Esophagus (tissue), 2 donors: Measurements from ENCODE around the gene VOPP1. TPM values are rescaled to one million over a fixed set of nuclear protein-coding genes. Genes with fewer than 3 reads are reported as not detected.

Experiments used
- H3K27ac ChIP-seq, 2 donors: one replicate each; pipeline ENCODE4 v1.5.1; 2013; ENCODE audit warnings: low read depth in 2 of 2, mild to moderate bottlenecking in 2 of 2, inconsistent platforms in 1 of 2, low read length in 1 of 2, moderate library complexity in 1 of 2
- H3K27me3 ChIP-seq, 2 donors: one replicate each; pipeline ENCODE4 v1.6.1; 2013; ENCODE audit warnings: low read length in 2 of 2, control low read depth in 1 of 2, mild to moderate bottlenecking in 1 of 2; ENCODE audit not compliant: insufficient read depth in 2 of 2, control insufficient read depth in 1 of 2
- H3K36me3 ChIP-seq, 2 donors: one replicate each; pipeline ENCODE4 v1.6.1; 2013; ENCODE audit warnings: low read length in 1 of 2; ENCODE audit not compliant: control insufficient read depth in 2 of 2, insufficient read depth in 2 of 2
- H3K4me1 ChIP-seq, 2 donors: one replicate each; pipeline ENCODE4 v1.6.1; 2013; ENCODE audit warnings: low read length in 1 of 2; ENCODE audit not compliant: control insufficient read depth in 2 of 2, insufficient read depth in 2 of 2
- H3K4me3 ChIP-seq, 2 donors: one replicate each; pipeline ENCODE4 v1.5.1; 2013; ENCODE audit warnings: low read length in 2 of 2, mild to moderate bottlenecking in 2 of 2, low read depth in 1 of 2, moderate library complexity in 1 of 2
- H3K9me3 ChIP-seq, 2 donors: one replicate each; pipeline ENCODE4 v1.6.1; 2013; ENCODE audit warnings: mild to moderate bottlenecking in 2 of 2, low read depth in 1 of 2, low read length in 1 of 2, moderate library complexity in 1 of 2; ENCODE audit not compliant: control insufficient read depth in 2 of 2, insufficient read depth in 1 of 2
- WGBS, 2 donors: extraction: QIAGEN DNeasy Blood & Tissue Kit; methylation state at CpG; one replicate each; pipeline ENCODE4 v1.1.7; 2013; 5-methylcytosine and 5-hydroxymethylcytosine counted together
- polyA plus RNA-seq, 2 donors: library from polyadenylated mRNA; stranded (reverse); fragments of 200-250 nt; gene quantifications; one replicate each; pipeline ENCODE4 v1.2.3, GENCODE V29; 2013
- donor health status: healthy with polysubstance abuse.
- donor health status: Bipolar disorder and iron deficiency.

VOPP1 gene
- polyA plus RNA-seq, 2 donors, result 7.5 to 10.8 TPM

GRCh38 chr7:55470261-55470660 is 102.0 kb downstream of the VOPP1 start:
- peaks cover 0 to 3% of the 10 kb centered on the region in 2 donors for H3K36me3 ChIP-seq
- no peaks in the 10 kb centered on the region for H3K9me3 ChIP-seq
- H3K4me3 ChIP-seq, result no peak overlapping the region
- 73 to 91% methylated on average over 2 of the region's 2 CpGs for WGBS, 2 donors
- H3K27me3 ChIP-seq, result no peaks in the 10 kb centered on the region
- H3K4me1 ChIP-seq, result no peaks in the 10 kb centered on the region
- no peak overlapping the region for H3K27ac ChIP-seq

GRCh38 chr7:55469721-55470120 is 102.6 kb downstream of the VOPP1 start:
- 58 to 79% methylated on average over 3 of the region's 3 CpGs for WGBS, 2 donors
- Histone ChIP-seq H3K36me3 (peaks cover 0 to 3% of the 10 kb centered on the region in 2 donors), H3K4me1 (no peaks in the 10 kb centered on the region), H3K9me3 (no peaks in the 10 kb centered on the region), H3K27ac (no peak overlapping the region), H3K27me3 (no peaks in the 10 kb centered on the region), H3K4me3 (no peak overlapping the region)

GRCh38 chr7:55469271-55469681 is 103.0 kb downstream of the VOPP1 start:
- Histone ChIP-seq H3K4me3 (no peak overlapping the region), H3K27ac (no peak overlapping the region), H3K36me3 (peaks cover 0 to 3% of the 10 kb centered on the region in 2 donors), H3K4me1 (no peaks in the 10 kb centered on the region), H3K9me3 (no peaks in the 10 kb centered on the region), H3K27me3 (no peaks in the 10 kb centered on the region)
- WGBS, 2 donors, result 73 to 78% methylated on average over 2 of the region's 2 CpGs

- no peaks in the 10 kb centered on the region for H3K27me3 ChIP-seq
- WGBS, 2 donors, result 92 to 97% methylated on average over 8 of the region's 8 CpGs
- H3K36me3 ChIP-seq, result peaks cover 0 to 5% of the 10 kb centered on the region in 2 donors
Observed at GRCh38 chr7:55468495-55468894, 103.8 kb downstream of the VOPP1 start.

DNA sequence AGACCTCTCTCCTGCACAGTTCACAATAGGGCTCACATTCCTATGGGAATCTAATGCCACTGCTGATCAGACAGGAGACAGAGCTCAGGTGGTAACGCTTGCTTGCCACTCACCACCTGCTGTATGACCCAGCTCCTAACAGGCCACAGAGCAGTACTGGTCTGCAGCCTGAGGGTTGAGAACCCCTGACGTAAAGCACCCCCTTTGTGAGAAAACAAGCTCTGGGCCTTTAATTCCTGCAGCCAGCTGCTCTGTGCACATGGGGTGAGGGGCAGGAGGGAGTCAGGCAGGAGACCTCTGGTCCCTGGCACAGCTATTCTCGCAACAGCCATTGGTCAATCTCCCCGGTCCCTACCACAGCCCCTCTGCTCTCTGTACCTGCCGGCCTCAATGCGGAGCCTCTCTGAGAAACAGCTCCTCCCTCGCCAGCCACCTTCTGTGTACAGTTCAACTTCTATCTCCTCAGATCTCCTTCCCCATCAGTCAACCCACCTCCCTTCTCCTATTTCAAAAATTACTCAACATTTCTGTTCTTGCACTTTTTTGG is 105.2 kb downstream of the VOPP1 start:
- Histone ChIP-seq H3K9me3 (peaks cover 0 to 5% of the 10 kb centered on the region in 2 donors), H3K36me3 (peaks cover 0 to 5% of the 10 kb centered on the region in 2 donors), H3K4me1 (no peaks in the 10 kb centered on the region), H3K4me3 (no peak overlapping the region), H3K27me3 (no peaks in the 10 kb centered on the region), H3K27ac (no peak overlapping the region)
- WGBS, 2 donors, result 95 to 98% methylated on average over 7 of the region's 7 CpGs

More at GRCh38 chr7:55468495-55468894, 103.8 kb downstream of the VOPP1 start:
- Histone ChIP-seq H3K9me3 (peaks cover 0 to 4% of the 10 kb centered on the region in 2 donors), H3K27ac (no peak overlapping the region), H3K4me3 (no peak overlapping the region), H3K4me1 (no peaks in the 10 kb centered on the region)

GRCh38 chr7:55465691-55466090 is 106.6 kb downstream of the VOPP1 start:
- no peak overlapping the region for H3K4me3 ChIP-seq
- peaks cover 0 to 5% of the 10 kb centered on the region in 2 donors for H3K9me3 ChIP-seq
- H3K4me1 ChIP-seq, result no peaks in the 10 kb centered on the region
- H3K36me3 ChIP-seq, result peaks cover 0 to 5% of the 10 kb centered on the region in 2 donors
- no peak overlapping the region for H3K27ac ChIP-seq
- WGBS, 2 donors, result 95 to 96% methylated on average over 2 of the region's 2 CpGs
- H3K27me3 ChIP-seq, result no peaks in the 10 kb centered on the region

- WGBS, 2 donors, result 97 to 98% methylated on average over 2 of the region's 2 CpGs
- Histone ChIP-seq H3K36me3 (peaks cover 0 to 5% of the 10 kb centered on the region in 2 donors), H3K9me3 (peaks cover 0 to 5% of the 10 kb centered on the region in 2 donors), H3K27ac (no peak overlapping the region), H3K4me3 (no peak overlapping the region), H3K27me3 (no peaks in the 10 kb centered on the region), H3K4me1 (no peaks in the 10 kb centered on the region)
Observed at GRCh38 chr7:55464422-55464821, 107.9 kb downstream of the VOPP1 start.

DNA sequence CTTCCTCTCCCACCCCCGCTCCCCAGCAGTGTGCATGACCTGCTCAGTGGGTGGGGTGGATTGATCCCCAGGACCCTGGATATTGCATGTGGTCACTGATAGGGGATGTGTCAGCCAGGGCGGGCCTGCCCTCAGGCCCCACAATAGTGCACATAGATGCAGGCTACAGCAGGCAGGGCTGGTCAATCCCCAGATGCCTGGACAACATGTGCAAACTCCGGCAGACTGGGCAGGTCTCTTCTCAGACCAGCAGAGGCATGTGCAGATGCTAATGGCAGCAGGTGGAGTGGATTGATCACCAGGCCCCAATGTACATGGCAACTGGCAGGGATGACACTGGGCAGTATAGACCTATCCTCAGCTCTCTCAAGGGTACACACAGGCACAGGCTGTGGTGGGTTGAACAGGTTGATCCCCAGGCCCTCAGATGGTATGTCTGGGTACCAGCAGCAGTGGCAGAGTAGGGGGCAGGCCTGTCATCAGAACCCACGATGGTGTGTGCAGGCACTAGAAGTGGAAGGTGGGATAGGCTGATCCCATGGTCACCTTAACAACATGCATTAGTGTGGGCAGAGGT is 108.5 kb downstream of the VOPP1 start:
- Histone ChIP-seq H3K9me3 (peaks cover 0 to 5% of the 10 kb centered on the region in 2 donors), H3K4me1 (no peaks in the 10 kb centered on the region), H3K4me3 (no peak overlapping the region), H3K27ac (no peak overlapping the region), H3K27me3 (no peaks in the 10 kb centered on the region), H3K36me3 (peaks cover 0 to 5% of the 10 kb centered on the region in 2 donors)
- 98 to 100% methylated on average over 4 of the region's 4 CpGs for WGBS, 2 donors

DNA sequence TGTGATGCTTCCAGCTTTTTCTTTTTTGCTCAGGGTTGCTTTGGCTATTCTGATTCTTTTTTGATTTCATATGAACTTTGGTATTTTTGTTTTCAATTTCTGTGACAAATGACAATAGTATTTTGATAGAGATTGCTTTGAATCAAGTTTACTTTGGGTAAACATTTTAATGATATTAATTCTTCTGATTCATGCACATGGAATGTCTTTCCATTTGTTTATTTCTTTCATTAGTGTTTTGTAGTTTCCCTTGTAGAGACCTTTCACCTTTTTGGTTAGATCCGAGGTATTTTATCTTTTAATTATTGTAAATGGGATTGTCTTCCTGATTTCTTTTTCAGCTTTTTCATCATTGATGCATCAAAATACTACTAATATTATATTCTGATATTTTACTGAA is 114.0 kb downstream of the VOPP1 start:
- 79 to 88% methylated on average over 1 of the region's 1 CpG for WGBS, 2 donors

GRCh38 chr7:55457801-55458200 is 114.5 kb downstream of the VOPP1 start:
- no peaks in the 10 kb centered on the region for H3K27me3 ChIP-seq
- WGBS, 2 donors, result 96 to 97% methylated on average over 1 of the region's 1 CpG

More for the DNA sequence above, 114.0 kb downstream of the VOPP1 start:
- Histone ChIP-seq H3K4me1 (no peaks in the 10 kb centered on the region), H3K36me3 (no peaks in the 10 kb centered on the region), H3K27me3 (no peaks in the 10 kb centered on the region), H3K9me3 (no peaks in the 10 kb centered on the region), H3K4me3 (no peak overlapping the region), H3K27ac (no peak overlapping the region)

More at GRCh38 chr7:55457801-55458200, 114.5 kb downstream of the VOPP1 start:
- no peak overlapping the region for H3K27ac ChIP-seq
- H3K36me3 ChIP-seq, result no peaks in the 10 kb centered on the region
- H3K4me3 ChIP-seq, result no peak overlapping the region
- no peaks in the 10 kb centered on the region for H3K4me1 ChIP-seq
- H3K9me3 ChIP-seq, result no peaks in the 10 kb centered on the region
